OCI-M1 (cell line): ENCODE measurements around the gene TAAR6.
"Not testable (repeated sequence)": the region's sequence is repeated elsewhere in the genome, so short reads cannot be mapped to it uniquely, and the experiment has no call there.

Experiments used
- DNase-seq: peaks from one replicate; lab custom pipeline; 2025; lab: John Stamatoyannopoulos, UW

The TAAR6 gene, protein sequence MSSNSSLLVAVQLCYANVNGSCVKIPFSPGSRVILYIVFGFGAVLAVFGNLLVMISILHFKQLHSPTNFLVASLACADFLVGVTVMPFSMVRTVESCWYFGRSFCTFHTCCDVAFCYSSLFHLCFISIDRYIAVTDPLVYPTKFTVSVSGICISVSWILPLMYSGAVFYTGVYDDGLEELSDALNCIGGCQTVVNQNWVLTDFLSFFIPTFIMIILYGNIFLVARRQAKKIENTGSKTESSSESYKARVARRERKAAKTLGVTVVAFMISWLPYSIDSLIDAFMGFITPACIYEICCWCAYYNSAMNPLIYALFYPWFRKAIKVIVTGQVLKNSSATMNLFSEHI

DNA sequence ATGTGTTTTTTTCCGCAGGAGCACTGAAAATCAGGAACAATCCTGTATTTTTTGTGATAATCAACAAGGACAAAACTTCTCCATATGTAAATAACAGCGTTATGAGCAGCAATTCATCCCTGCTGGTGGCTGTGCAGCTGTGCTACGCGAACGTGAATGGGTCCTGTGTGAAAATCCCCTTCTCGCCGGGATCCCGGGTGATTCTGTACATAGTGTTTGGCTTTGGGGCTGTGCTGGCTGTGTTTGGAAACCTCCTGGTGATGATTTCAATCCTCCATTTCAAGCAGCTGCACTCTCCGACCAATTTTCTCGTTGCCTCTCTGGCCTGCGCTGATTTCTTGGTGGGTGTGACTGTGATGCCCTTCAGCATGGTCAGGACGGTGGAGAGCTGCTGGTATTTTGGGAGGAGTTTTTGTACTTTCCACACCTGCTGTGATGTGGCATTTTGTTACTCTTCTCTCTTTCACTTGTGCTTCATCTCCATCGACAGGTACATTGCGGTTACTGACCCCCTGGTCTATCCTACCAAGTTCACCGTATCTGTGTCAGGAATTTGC lies at the start of gene TAAR6:
TAAR6 (plus strand) TSS at position 102 of the 557 bp plus-strand sequence; CDS start at position 102, 0 bp downstream.
- DNase-seq = no peak

DNA sequence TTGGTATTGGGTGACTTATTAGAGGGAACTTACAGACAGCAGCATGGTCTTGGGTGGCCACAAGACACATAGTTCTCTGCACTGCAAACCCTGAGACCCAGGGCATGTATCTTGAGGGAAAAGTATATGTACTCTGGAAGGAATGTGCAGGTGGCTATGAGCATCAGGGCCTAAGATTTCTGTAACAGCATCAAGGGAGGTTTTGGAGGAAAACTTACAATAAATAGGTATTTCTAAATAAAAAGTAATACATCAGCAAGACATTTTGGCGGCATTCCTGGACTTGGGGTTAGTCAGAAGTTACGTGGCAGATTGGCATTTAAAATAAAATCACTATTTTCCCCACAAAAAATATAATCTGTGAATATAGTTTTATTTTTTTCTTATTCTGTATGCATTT lies 49.2 kb upstream of the TAAR6 start:
- DNase-seq = no peak

DNA sequence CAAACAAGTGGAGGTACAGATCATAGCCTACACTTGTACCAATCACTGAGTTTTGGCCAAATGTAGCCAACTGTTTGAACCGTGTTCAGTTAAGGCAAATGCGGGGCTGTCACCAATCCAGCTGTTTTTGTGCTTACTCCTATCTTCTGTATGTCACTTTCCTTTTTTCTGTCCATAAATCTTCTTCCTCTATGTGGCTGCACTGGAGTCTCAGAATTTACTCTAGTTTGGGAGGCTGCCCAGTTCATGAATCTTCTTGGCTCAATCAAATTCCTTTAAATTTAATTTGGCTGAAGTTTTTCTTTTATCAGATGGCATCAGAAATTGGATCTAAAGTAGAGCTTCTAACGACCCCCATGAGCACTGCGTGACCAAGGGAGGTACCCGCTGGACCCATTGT lies 45.5 kb upstream of the TAAR6 start:
- DNase-seq = no peak

DNA sequence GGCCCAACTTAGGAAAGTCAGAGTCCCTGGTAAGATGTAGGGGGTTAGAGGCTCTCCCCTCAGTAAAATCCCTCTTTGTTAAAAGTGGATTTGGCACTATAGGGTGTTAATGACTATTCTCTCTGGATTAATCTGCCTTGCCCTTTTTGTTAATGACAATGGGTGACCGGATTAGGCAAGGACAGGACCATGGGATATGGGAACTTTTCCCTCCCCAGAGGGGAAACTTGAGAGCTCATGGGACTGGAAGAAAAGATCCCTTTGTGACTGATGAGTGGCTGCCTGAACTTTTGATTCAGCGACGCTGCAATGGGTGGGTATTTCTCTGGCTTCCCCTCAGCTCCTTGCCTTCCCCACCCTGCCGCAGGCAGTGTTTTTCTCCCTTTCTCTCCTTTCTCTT lies 44.3 kb upstream of the TAAR6 start:
- DNase-seq = no peak

DNA sequence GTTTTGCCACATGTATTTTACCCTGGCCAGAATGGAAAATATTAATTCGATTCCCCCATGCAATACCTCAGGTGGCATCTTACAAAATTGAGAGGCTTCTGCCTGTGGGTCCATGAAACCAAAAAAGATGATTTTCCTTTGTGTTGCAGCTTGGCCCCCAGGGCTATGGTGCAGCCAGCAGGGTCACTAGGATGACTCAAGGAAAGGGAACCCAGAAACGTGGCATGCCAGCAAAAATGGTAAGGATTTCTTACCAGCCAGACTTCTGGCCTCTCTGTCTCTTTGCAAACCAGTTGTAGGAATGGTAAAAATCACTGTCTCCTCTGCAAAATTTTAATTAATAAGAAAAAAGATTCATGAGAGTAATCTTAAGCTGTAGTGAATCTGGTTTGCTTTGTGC lies 43.7 kb upstream of the TAAR6 start:
- DNase-seq = no peak

DNA sequence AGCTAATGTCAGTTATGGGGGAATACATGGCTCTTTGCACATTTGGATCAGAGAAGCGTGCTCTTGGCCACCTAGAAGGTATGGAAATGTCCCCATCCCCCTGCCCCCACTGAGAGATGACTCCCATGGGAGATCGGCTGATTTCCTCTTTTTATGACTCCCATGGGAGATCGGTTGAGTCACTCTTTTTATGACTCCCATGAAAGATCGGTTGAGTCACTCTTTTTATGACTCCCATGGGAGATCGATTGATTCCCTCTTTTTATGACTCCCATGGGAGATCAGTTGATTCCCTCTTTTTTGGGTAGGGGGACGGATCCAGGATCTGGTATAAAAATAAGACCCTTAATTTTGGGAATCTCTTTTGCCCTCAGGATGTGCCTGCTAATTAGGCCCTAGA lies 42.3 kb upstream of the TAAR6 start:
- no peak for DNase-seq

DNA sequence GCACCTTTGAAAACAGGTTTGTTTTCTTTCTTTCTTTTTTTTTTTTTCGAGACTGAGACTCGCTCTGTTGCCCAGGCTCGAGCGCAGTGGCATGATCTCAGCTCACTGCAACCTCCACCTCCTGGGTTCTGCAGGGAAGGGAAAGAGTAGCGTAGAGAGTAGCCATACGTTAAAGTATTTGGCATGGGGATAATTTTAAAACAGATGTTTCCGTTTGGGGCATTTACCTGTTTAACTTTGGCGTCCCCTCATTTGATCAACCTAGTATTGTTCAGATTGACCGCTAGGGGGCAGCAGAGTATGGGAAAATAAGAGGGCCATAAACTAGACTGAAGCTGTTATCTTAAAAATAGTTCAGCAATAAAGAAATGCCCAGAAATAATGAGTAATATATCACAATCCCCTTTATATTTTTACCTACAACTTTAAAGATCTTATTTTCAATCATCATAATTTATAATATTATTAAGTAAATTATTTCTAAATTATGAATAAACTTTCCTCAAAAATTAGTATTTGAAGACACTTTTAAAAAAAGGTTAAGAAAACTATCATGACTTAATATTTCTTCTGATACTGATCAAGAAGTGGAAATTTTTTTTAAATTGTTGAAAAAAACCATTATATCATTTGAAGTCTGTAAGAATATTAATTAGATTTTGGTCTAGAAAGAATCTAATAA lies 39.7 kb upstream of the TAAR6 start:
- DNase-seq = peak; percentile 83

DNA sequence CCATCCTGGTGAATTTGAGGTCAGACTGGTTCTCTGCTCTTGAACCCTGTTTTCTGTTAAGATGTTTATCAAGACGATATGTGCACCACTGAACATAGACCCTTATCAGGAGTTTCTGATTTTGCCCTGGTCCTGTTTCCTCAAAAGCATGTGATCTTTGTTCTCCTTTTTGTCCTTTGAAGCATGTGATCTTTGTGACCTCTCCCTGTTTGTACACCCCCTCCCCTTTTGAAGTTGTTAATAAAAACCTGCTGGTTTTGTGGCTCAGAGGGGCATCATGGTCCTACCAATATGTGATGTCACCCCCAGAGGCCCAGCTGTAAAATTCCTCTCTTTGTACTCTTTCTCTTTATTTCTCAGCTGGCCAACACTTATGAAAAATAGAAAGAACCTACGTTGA lies 35.6 kb upstream of the TAAR6 start:
- DNase-seq = not testable (repeated sequence)

DNA sequence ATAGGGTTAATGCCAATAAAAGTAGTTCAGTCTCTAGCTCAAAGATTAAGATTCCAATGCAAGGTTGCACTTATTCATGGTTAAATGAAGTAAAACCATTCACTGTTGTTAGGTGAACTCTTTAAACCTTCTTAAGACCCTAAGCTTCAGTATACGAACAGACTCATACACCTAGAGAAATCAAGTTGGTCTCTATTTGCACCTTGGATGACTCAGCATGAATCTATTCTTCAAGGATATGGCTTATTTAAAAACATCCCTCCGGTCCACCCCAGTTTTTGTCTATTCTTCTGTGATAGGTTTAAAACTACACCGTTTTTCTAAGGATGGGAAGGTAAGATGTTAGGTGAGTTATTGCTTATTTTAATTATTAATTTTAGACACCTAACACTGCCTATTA lies 33.0 kb upstream of the TAAR6 start:
- DNase-seq = no peak

DNA sequence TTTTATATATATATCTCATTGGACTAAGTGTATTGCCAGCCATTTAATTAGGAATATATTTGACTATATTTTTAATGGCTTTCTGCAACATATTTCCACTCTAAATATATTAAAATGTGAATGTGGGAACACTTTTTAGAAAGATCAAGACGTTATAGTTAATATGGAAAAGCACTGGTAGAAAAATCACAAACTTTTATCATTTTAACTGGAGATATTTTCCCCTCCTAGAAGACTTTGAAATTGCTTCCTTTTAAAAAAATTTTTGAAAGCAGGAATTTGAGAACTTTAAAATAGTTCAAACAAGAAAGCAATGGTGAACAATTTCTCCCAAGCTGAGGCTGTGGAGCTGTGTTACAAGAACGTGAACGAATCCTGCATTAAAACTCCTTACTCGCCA lies 32.1 kb upstream of the TAAR6 start, which contains the start of gene TAAR9:
TAAR9 (plus strand) TSS at position 301 of the 400 bp plus-strand sequence; CDS start at position 314, 13 bp downstream.
- no peak for DNase-seq

DNA sequence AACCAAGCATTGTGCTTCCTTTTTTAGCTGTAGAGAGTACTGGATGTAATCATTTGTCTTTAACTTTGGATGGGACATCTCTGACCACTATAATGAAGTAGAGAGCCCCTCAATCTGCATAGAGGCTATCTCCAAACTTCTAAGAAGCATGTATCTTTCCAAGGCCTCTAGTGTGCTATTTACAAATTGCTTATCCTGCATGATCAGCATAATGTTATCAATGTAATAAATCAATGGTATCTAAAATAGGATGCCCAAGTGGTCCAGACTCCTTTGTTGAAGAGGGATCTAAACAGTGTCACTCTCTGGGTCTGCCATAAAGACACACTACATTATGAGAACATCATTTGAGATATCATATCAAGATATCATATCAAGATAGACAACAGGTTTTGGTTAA lies 25.3 kb upstream of the TAAR6 start:
- no peak for DNase-seq

DNA sequence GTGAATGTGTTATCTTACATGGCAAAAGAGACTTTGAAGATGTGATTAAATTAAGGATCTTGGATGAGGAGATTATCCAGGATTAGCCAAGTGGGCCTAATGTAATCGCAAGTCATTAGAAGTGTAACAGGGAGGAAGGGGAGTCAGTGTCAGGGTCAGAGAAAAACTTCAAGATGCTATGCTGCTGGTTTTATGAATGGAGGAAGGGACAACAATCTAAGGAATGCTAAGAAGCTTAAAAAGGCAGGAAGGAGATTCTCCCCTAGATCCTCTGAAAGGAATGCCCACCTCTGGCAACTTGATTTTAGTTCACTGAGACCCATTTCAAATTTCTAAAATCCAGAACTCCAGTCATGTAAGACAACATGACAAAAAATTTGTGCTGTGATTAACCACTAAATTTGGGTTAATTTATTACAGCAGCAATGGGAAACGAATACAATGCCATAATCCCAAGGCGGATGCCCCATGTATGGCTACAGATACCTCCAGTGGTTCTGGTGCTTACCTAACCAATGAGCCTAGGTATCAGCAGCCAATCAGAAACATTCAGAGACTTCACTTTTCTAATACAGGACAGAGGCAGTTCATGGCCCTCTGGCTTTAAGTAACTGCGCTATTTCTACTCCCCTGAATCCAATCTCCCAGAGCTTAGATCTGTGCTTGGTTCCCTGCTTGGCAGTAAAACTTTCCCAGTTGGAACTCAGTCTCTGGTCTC lies 21.2 kb upstream of the TAAR6 start:
- no peak for DNase-seq

DNA sequence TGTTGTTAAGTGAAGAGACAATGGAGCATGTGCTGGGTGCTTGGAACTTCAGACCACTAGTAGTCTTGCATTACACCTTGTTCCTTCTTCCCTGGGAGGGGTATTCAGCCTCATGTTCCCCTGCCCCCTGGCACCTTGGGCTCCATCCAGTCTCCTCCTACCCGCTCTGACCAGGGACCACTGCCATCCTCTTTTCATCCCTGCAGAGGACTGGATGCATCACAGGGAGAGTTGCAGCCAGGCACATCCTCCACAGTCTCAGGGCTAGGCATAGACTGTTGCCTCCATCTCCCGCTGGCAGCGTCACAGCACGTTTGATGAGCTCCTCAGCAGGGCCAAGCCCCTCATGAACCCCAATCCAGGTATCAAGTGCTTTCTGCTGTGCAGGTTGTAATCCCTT lies 18.9 kb upstream of the TAAR6 start:
- DNase-seq = no peak

DNA sequence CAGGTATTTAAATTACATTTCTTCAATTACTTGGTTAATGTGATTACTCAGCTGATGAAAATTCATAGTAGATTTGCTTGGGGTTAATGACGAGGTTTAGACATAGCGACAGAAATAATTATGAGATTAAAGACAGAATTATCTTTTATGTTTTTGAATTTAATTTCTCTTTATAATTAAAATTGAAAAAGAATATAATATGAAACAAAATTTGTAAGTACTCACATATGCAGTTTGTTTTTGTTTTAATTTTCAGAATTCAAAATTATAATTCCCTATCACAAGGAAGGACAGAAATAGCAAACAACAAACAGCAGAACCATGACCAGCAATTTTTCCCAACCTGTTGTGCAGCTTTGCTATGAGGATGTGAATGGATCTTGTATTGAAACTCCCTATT lies 17.8 kb upstream of the TAAR6 start, which contains the start of gene TAAR8:
TAAR8 (plus strand) TSS at position 301 of the 400 bp plus-strand sequence; CDS start at position 322, 21 bp downstream.
- no peak for DNase-seq

DNA sequence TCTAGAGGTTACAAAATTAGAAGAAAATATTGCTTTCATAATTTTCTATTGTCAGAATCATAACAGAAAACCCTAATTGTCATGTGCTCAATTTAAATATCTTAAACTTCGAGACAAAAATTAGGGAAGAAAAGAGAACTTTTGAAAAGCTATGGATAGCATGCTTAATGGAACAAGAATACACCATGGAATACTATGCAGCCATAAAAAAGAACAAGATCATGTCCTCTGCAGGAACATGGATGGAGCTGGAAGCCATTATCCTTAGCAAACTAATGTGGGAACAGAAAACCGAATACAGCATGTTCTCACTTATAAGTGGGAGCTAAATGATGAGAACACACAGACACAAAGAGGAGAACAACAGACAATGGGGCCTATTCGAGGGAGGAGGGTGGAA lies 10.0 kb upstream of the TAAR6 start:
- not testable (repeated sequence) for DNase-seq

DNA sequence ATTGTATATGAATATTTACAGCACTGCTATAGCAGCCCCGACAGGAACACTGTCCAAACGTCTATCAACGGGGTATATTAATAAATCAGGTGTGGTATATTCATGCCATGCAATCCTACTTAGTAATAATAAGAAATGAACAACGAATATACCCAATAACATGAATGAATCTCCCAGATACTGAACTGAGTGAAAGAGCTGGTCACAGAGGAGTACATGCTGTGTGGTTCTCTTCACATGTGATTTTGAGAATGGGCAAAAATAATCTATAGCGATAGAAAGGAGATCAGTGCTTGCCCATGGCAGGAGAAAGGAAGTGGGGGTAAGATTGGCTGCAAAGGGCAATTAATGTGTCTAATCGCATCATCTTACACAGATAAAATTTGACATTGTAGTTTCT lies 3.7 kb upstream of the TAAR6 start:
- DNase-seq = no peak

DNA sequence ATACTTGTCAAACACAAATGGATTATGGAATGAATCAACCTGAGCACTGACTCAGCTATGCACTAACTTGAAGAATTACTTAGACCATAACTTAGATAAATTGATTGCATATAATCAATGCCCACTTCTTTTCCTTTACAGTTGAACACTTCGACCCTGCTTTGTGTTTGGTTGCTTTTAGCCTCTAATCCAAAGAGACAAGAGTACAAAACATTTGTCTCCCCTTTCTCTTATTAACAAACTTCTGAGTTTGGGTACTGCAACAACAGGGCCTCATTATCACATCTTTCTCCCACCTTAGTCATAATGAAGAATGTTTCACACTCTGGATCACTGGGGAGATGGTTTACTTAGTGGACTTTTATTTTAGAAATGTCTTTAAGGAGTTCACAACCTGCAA lies 2.6 kb upstream of the TAAR6 start:
- DNase-seq = peak; percentile 20

DNA sequence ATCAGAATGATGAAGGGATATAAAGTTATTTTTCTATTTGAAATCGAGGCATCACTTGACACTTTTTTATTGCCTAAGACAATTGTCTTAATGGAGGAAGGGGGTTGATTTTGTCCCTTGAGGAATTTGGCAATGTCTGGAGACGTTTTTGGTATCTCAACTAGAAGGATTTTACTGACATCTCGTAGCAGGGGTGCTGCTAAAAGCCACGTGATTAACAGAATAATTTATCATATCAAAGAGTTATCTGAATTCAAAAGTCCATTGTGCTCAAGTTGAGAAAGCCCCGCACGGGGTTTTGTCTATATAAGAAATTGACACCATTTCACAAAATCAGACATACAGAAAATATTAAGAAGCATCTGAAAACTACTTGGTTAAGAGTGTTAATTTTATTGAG lies 1.5 kb upstream of the TAAR6 start:
- no peak for DNase-seq

DNA sequence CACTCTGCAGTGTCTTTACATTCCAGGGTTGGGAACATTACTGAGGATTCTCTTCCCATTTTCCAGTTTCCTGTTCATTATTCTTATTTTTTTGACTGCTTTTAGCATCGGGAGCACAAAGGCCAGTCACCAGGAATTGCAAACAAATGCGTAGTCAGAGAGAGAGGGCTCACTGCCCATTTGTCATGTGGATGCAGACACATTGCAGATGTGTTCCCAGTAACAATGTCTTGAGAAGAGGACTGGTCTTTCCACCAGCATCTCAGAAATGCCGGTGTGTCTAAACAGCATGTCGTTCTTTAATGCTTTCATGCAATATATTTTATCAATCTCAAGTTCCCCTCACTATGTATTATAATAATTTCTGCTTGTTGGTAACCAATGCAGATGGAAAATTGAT lies 952 bp upstream of the TAAR6 start:
- DNase-seq = no peak

DNA sequence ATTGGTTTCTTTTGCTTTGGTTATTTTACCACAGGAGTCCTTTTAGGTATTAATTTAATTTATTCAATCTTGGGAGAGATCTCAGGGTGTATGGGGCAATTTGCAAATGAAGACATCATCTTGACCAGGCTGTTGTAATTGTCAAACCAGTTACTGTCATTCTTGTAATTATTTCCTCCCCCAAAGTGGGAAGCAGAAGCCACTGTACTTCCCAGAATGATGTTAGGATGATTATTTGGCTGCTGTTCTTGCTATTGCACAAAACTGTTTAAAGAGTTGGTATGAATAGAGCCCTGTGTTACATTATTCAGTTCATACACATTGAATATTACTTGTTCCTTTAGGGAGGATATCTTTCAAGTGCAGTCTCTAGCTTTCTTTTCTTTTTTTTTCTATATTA lies 1.7 kb downstream of the TAAR6 start:
- no peak for DNase-seq

DNA sequence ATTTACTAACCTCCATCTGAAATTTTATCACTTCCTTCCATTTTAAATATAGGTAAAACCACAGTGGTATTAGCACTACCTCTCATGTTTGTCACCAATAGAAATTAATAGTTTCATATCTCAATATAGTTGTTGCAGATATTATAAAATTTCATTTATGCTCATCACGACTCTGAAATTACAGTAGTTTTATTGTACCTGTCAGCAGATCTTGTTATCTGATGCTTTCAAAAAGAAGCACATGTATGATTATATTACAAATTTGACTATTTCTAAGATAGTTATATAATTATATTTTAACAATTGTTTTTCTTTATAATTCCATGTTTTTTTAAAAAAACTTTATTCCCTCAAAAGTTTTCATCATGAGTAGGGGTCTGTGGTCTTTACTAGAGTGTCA lies 14.6 kb downstream of the TAAR6 start:
- no peak for DNase-seq

DNA sequence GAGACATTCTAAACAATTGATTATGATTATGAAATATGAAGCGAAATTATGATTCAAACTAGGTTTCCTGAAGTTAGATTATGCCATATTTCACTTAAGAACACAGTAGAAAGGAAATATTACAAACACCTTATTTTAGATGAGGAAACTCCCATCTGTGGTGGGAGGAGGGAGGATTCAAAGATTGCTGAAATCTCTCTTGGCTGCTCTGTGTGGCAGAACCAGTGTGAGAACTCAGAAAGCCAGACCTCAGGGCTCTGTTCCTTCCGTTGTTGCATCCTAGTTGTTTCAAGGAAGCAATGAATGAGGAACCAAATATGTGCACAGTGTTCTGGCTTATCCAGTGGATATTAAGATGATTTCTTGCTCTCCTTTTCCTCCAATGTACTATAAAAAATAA lies 17.3 kb downstream of the TAAR6 start:
- no peak for DNase-seq

DNA sequence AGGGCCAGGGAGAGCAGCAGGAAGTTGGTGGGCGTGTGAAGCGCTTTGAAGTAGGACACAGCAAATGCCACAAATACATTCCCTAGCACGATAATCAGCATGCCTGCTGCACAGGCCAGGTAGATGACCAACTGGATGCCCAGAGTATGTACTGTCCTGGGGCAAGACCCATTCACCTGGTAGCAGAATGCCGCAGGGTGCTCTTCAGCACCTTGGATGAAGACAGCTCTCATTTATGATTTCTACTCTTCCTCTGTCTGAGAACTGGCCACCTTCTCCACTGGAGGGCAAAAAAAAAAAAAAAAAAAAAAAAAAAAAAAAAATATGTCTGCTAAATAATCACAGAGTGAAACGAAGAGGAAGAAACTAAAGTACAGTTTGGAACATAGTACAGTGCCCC lies 19.3 kb downstream of the TAAR6 start, which contains the start of gene TAAR5:
TAAR5 (minus strand) TSS at position 288 of the 400 bp plus-strand sequence; CDS start at position 233, 55 bp downstream.
- no peak for DNase-seq
